ENCODE results near the gene HGS. TPM values are rescaled to one million over a fixed set of nuclear protein-coding genes. Genes with fewer than 3 reads are reported as not detected.

Gene HGS
- total and polyA plus RNA-seq, 2 of the 13 experiments (the other 11 are each of a cell fraction or from before 2014, with no cell fraction given): 73.3 to 78.1 TPM

DNA sequence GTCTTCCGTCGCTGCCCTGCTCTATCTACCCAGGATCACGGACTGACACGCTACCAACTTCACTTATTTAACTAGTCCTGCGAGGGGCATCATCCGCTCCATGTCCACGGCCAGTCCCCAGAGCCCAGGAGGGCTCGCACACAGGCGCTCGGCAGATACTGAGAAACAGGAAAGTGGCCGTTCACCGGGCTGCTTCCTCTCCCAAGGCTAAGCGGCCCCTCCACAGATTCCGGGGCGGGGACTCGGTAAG, 17.8 kb upstream of the HGS start (continued):
- TF ChIP-seq NAIF1 (CRISPR knock-in tag; IDR thresholded peaks at IDR 0.05; ENCODE audit: borderline replicate concordance) (peak; percentile 67; the same call in 1 of the 2 replicates), ZNF30 (CRISPR knock-in tag; IDR thresholded peaks at IDR 0.05) (peak; percentile 41; the same call in 1 of the 2 replicates), THAP11 (CRISPR knock-in tag; IDR thresholded peaks at IDR 0.05) (no peak), GZF1 (CRISPR knock-in tag; IDR thresholded peaks at IDR 0.05) (0 out of 2 replicates have a peak, but pooled peaks have one; percentile 14), SP5 (CRISPR knock-in tag; IDR thresholded peaks at IDR 0.05; ENCODE audit: borderline replicate concordance, low read depth) (no peak), ZNF891 (CRISPR knock-in tag; IDR thresholded peaks at IDR 0.05) (peak; percentile 60), STAT5B (CRISPR knock-in tag; IDR thresholded peaks at IDR 0.05) (no peak), ZNF501 (CRISPR knock-in tag; IDR thresholded peaks at IDR 0.05) (peak; percentile 46), HDAC1 (CRISPR knock-in tag; IDR thresholded peaks at IDR 0.05) (no peak), GLI4 (CRISPR knock-in tag; IDR thresholded peaks at IDR 0.05; ENCODE audit: borderline replicate concordance) (no peak), ZNF121 (CRISPR knock-in tag; IDR thresholded peaks at IDR 0.05) (0 out of 2 replicates have a peak, but pooled peaks have one; percentile 46), ZZZ3 (CRISPR knock-in tag; IDR thresholded peaks at IDR 0.05; ENCODE audit: borderline replicate concordance) (no peak), CAMTA2 (CRISPR knock-in tag; IDR thresholded peaks at IDR 0.05; ENCODE audit: borderline replicate concordance) (0 out of 2 replicates have a peak, but pooled peaks have one; percentile 17), ZNF605 (CRISPR knock-in tag; IDR thresholded peaks at IDR 0.05) (peak; percentile 35; the same call in 1 of the 2 replicates)
- TF ChIP-seq, protein P1, sequence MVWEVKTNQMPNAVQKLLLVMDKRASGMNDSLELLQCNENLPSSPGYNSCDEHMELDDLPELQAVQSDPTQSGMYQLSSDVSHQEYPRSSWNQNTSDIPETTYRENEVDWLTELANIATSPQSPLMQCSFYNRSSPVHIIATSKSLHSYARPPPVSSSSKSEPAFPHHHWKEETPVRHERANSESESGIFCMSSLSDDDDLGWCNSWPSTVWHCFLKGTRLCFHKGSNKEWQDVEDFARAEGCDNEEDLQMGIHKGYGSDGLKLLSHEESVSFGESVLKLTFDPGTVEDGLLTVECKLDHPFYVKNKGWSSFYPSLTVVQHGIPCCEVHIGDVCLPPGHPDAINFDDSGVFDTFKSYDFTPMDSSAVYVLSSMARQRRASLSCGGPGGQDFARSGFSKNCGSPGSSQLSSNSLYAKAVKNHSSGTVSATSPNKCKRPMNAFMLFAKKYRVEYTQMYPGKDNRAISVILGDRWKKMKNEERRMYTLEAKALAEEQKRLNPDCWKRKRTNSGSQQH (CRISPR knock-in tag; IDR thresholded peaks at IDR 0.05; ENCODE audit: low read depth): no peak
- TF ChIP-seq, protein P2, sequence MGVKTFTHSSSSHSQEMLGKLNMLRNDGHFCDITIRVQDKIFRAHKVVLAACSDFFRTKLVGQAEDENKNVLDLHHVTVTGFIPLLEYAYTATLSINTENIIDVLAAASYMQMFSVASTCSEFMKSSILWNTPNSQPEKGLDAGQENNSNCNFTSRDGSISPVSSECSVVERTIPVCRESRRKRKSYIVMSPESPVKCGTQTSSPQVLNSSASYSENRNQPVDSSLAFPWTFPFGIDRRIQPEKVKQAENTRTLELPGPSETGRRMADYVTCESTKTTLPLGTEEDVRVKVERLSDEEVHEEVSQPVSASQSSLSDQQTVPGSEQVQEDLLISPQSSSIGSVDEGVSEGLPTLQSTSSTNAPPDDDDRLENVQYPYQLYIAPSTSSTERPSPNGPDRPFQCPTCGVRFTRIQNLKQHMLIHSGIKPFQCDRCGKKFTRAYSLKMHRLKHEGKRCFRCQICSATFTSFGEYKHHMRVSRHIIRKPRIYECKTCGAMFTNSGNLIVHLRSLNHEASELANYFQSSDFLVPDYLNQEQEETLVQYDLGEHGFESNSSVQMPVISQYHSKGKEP (CRISPR knock-in tag; IDR thresholded peaks at IDR 0.05): no peak
- TF ChIP-seq, protein P3, sequence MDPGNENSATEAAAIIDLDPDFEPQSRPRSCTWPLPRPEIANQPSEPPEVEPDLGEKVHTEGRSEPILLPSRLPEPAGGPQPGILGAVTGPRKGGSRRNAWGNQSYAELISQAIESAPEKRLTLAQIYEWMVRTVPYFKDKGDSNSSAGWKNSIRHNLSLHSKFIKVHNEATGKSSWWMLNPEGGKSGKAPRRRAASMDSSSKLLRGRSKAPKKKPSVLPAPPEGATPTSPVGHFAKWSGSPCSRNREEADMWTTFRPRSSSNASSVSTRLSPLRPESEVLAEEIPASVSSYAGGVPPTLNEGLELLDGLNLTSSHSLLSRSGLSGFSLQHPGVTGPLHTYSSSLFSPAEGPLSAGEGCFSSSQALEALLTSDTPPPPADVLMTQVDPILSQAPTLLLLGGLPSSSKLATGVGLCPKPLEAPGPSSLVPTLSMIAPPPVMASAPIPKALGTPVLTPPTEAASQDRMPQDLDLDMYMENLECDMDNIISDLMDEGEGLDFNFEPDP (CRISPR knock-in tag; conservative IDR thresholded peaks at IDR 0.05): 0 out of 2 replicates have a peak, but pooled peaks have one; percentile 67
- TF ChIP-seq, protein P4, sequence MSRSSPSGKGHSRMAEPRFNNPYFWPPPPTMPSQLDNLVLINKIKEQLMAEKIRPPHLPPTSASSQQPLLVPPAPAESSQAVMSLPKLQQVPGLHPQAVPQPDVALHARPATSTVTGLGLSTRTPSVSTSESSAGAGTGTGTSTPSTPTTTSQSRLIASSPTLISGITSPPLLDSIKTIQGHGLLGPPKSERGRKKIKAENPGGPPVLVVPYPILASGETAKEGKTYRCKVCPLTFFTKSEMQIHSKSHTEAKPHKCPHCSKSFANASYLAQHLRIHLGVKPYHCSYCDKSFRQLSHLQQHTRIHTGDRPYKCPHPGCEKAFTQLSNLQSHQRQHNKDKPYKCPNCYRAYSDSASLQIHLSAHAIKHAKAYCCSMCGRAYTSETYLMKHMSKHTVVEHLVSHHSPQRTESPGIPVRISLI (CRISPR knock-in tag; IDR thresholded peaks at IDR 0.05; ENCODE audit: borderline replicate concordance): no peak
- TF ChIP-seq, protein P5, sequence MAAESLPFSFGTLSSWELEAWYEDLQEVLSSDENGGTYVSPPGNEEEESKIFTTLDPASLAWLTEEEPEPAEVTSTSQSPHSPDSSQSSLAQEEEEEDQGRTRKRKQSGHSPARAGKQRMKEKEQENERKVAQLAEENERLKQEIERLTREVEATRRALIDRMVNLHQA (CRISPR knock-in tag; IDR thresholded peaks at IDR 0.05): no peak
- TF ChIP-seq, protein P6, sequence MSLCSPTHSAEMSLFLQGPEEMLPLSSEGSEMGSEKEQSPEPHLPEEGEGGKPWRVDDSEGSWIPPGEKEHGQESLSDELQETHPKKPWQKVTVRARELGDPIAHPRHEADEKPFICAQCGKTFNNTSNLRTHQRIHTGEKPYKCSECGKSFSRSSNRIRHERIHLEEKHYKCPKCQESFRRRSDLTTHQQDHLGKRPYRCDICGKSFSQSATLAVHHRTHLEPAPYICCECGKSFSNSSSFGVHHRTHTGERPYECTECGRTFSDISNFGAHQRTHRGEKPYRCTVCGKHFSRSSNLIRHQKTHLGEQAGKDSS (CRISPR knock-in tag; IDR thresholded peaks at IDR 0.05; ENCODE audit: borderline replicate concordance, low read depth): peak; percentile 2; the same call in 1 of the 2 replicates
- TF ChIP-seq, protein P7, sequence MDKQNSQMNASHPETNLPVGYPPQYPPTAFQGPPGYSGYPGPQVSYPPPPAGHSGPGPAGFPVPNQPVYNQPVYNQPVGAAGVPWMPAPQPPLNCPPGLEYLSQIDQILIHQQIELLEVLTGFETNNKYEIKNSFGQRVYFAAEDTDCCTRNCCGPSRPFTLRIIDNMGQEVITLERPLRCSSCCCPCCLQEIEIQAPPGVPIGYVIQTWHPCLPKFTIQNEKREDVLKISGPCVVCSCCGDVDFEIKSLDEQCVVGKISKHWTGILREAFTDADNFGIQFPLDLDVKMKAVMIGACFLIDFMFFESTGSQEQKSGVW (CRISPR knock-in tag; IDR thresholded peaks at IDR 0.05; ENCODE audit: borderline replicate concordance): 0 out of 2 replicates have a peak, but pooled peaks have one; percentile 15
